Glutamatergic neuron (in vitro differentiated cells): Measurements from ENCODE around the gene FMNL3. TPM values are rescaled to one million over a fixed set of nuclear protein-coding genes. Genes with fewer than 3 reads are reported as not detected.

ENCODE experiments used
- DNase-seq: peaks from one replicate; pipeline ENCODE4 v3.0.0; 2022
- H3K27ac Mint-ChIP-seq: one replicate; pipeline ENCODE4 v1.8.0; 2020; ENCODE audit warnings: mild to moderate bottlenecking, mixed read lengths, inconsistent platforms; ENCODE audit not compliant: unreplicated experiment
- H3K27me3 Mint-ChIP-seq: one replicate; pipeline ENCODE4 v1.8.0; 2020; ENCODE audit warnings: mild to moderate bottlenecking, moderate library complexity, mixed read lengths, inconsistent platforms; ENCODE audit not compliant: unreplicated experiment
- H3K36me3 Mint-ChIP-seq: one replicate; pipeline ENCODE4 v1.8.0; 2020; ENCODE audit warnings: mild to moderate bottlenecking, mixed read lengths, inconsistent platforms; ENCODE audit not compliant: unreplicated experiment
- H3K4me1 Mint-ChIP-seq: one replicate; pipeline ENCODE4 v1.8.0; 2020; ENCODE audit warnings: mild to moderate bottlenecking, low read depth, mixed read lengths, inconsistent platforms; ENCODE audit not compliant: unreplicated experiment
- H3K4me3 Mint-ChIP-seq: one replicate; pipeline ENCODE4 v1.8.0; 2020; ENCODE audit warnings: mild to moderate bottlenecking, mixed read lengths, inconsistent platforms; ENCODE audit not compliant: unreplicated experiment
- H3K9me3 Mint-ChIP-seq: one replicate; pipeline ENCODE4 v1.8.0; 2020; ENCODE audit warnings: mild to moderate bottlenecking, moderate library complexity, mixed read lengths, inconsistent platforms; ENCODE audit not compliant: unreplicated experiment
- total RNA-seq: library from RNA; stranded (reverse); fragmentation: NEBNext Ultra II Directional; extraction: Animal tissue kit (Norgen Biotek cat#: 25700); gene quantifications from one replicate; pipeline ENCODE4 v1.2.1, GENCODE V29; 2021; ENCODE audit not compliant: unreplicated experiment
- TF ChIP-seq, protein P1 (sequence below): fragments of 200-600 bp; sonication (generic); IDR thresholded peaks from one replicate; pipeline ENCODE4 v1.5.0; 2021; ENCODE audit not compliant: partially characterized antibody, unreplicated experiment

FMNL3 gene
- total RNA-seq, 1 donor from 2014 or later: 13.7 TPM

GRCh38 chr12:49649892-49650291 lies 57.3 kb downstream of the FMNL3 start:
- Mint-ChIP-seq H3K36me3 (no peaks in the 10 kb centered on the region), H3K4me1 (peaks cover 5% of the 10 kb centered on the region), H3K4me3 (no peak overlapping the region), H3K27ac (no peak overlapping the region), H3K27me3 (peaks cover 7% of the 10 kb centered on the region), H3K9me3 (peaks cover 1% of the 10 kb centered on the region)
- DNase-seq: no peak
- TF ChIP-seq, protein P1, sequence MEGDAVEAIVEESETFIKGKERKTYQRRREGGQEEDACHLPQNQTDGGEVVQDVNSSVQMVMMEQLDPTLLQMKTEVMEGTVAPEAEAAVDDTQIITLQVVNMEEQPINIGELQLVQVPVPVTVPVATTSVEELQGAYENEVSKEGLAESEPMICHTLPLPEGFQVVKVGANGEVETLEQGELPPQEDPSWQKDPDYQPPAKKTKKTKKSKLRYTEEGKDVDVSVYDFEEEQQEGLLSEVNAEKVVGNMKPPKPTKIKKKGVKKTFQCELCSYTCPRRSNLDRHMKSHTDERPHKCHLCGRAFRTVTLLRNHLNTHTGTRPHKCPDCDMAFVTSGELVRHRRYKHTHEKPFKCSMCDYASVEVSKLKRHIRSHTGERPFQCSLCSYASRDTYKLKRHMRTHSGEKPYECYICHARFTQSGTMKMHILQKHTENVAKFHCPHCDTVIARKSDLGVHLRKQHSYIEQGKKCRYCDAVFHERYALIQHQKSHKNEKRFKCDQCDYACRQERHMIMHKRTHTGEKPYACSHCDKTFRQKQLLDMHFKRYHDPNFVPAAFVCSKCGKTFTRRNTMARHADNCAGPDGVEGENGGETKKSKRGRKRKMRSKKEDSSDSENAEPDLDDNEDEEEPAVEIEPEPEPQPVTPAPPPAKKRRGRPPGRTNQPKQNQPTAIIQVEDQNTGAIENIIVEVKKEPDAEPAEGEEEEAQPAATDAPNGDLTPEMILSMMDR: no peak

DNA sequence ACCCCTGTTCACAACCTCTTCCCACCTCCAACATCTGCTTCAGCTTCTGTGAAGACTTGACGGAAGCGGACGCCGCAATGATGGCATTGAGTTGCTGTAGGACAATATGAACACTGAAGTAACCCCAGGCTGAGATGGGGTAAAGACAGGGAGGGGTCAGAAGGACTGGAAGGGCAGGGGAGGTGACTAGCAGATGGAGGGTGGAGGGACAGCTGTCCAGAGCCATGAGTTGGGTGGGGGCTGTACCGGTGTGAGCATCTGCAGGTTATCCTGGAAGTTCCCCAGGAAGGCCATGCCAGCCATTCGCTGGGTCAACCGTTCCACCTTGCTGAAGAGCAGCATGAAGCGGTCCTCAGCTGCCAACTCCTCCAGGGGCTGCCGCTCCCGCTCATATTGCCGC lies 57.8 kb downstream of the FMNL3 start:
- H3K4me1 Mint-ChIP-seq: peaks cover 7% of the 10 kb centered on the region
- H3K9me3 Mint-ChIP-seq: peaks cover 1% of the 10 kb centered on the region
- TF ChIP-seq, protein P1: no peak
- H3K36me3 Mint-ChIP-seq: no peaks in the 10 kb centered on the region
- peaks cover 7% of the 10 kb centered on the region for H3K27me3 Mint-ChIP-seq
- DNase-seq: no peak
- H3K27ac Mint-ChIP-seq: no peak overlapping the region
- H3K4me3 Mint-ChIP-seq: no peak overlapping the region

DNA sequence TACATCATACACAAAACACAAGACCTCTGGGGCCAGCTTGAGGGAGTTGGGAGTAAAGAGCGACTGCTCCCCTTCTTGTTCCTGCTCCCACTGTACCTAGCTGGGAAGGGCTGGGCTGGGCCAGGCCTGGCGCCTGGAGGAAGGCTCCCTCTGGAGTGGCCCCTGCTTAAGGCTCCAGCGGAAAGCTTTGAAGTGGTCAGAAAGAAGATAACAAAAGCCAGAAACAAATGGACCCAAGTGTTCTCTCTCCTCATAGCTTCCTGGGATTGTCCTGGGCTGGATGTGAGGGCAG lies 58.5 kb downstream of the FMNL3 start:
- DNase-seq: no peak
- H3K4me3 Mint-ChIP-seq: no peak overlapping the region
- H3K27ac Mint-ChIP-seq: no peak overlapping the region
- peaks cover 7% of the 10 kb centered on the region for H3K27me3 Mint-ChIP-seq
- peaks cover 3% of the 10 kb centered on the region for H3K9me3 Mint-ChIP-seq
- H3K36me3 Mint-ChIP-seq: no peaks in the 10 kb centered on the region
- peaks cover 7% of the 10 kb centered on the region for H3K4me1 Mint-ChIP-seq
- TF ChIP-seq, protein P1: no peak

GRCh38 chr12:49647827-49648711 lies 59.1 kb downstream of the FMNL3 start:
- no peak for DNase-seq
- Mint-ChIP-seq H3K9me3 (peaks cover 5% of the 10 kb centered on the region), H3K27me3 (peaks cover 7% of the 10 kb centered on the region), H3K36me3 (no peaks in the 10 kb centered on the region), H3K4me3 (no peak overlapping the region), H3K27ac (no peak overlapping the region), H3K4me1 (peaks cover 7% of the 10 kb centered on the region)
- TF ChIP-seq, protein P1: no peak

DNA sequence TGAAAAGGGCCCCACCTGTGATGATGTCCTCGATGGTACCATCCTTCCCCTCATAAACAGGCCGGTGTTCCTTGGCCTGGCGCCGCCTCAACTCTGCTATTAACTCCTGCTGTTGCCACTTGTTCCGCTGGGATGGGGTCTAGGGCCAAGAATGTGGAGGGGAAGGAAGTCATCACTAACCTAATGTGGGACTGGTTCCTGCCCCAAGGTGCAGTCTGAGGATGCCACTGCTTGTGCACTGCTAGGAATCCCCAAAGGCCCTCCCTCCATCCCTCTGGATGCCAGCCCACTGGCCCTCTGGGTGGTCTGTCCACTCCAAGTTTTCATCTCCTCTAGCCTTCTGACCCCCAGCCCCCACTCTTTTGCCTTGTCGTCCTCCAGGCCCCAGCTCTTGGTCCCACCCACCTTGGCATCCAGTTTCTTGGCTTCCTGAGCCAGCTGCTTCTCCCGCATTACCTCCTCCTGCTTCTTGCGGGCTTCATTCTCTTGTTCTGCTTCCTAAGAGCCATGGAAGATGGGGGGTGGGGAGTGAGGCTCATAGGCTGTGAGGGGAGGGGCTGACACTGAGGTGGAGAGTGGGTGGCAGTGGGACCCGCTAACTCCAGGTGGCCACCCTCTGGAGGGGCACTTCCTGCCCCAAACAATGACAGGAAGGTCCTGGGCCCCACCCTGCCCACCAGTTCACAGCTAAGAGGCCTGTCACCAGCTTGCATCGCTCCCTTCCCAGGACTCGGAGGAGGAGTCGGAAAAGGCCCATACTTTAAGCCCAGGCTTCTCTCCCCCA lies 60.1 kb downstream of the FMNL3 start:
- no peaks in the 10 kb centered on the region for H3K36me3 Mint-ChIP-seq

More for the DNA sequence above, 60.1 kb downstream of the FMNL3 start:
- Mint-ChIP-seq H3K27me3 (peaks cover 7% of the 10 kb centered on the region), H3K4me3 (no peak overlapping the region), H3K4me1 (peaks cover 7% of the 10 kb centered on the region), H3K27ac (no peak overlapping the region), H3K9me3 (peaks cover 4% of the 10 kb centered on the region)
- TF ChIP-seq, protein P1: no peak
- DNase-seq: no peak
